ENCODE measurements around the gene PIP5K1B. TPM values are rescaled to one million over a fixed set of nuclear protein-coding genes. Genes with fewer than 3 reads are reported as not detected.
A peak's percentile ranks its signal among the peaks of the same experiment; 100 is the strongest.

The PIP5K1B gene
- total and polyA plus RNA-seq, 2 of the 13 experiments (the other 11 are each of a cell fraction or from before 2014, with no cell fraction given): 15.8 to 17.5 TPM

DNA sequence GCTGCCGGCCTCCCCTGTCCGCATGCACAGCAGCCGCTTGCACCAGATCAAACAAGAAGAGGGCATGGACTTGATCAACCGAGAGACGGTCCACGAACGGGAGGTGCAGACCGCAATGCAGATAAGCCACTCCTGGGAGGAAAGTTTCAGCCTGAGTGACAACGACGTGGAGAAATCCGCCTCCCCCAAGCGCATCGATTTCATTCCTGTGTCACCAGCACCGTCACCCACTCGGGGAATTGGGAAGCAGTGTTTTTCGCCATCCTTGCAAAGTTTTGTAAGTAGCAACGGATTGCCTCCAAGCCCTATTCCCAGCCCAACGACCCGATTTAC is 75.3 kb downstream of the PIP5K1B start (continued):
- TF ChIP-seq ZNF276 (CRISPR knock-in tag; IDR thresholded peaks at IDR 0.05; ENCODE audit: low read depth) (0 out of 2 replicates have a peak, but pooled peaks have one; percentile 17), SAP130 (CRISPR knock-in tag; IDR thresholded peaks at IDR 0.05; ENCODE audit: low read depth) (0 out of 2 replicates have a peak, but pooled peaks have one; percentile 4), DR1 (CRISPR knock-in tag; IDR thresholded peaks at IDR 0.05) (peak; percentile 42; the same call in 1 of the 2 replicates), KDM5B (CRISPR knock-in tag; IDR thresholded peaks at IDR 0.05; ENCODE audit: borderline replicate concordance) (peak; percentile 82), ZNF780A (CRISPR knock-in tag; IDR thresholded peaks at IDR 0.05) (peak; percentile 24; the same call in 1 of the 2 replicates), GMEB2 (CRISPR knock-in tag; IDR thresholded peaks at IDR 0.05; ENCODE audit: low read depth) (no peak), PHF8 (CRISPR knock-in tag; IDR thresholded peaks at IDR 0.05) (peak; percentile 3; the same call in 1 of the 2 replicates), THAP9 (CRISPR knock-in tag; IDR thresholded peaks at IDR 0.05; ENCODE audit: borderline replicate concordance) (peak; percentile 11; the same call in 1 of the 2 replicates), FOXO4 (CRISPR knock-in tag; conservative IDR thresholded peaks at IDR 0.05) (no peak), ZNF501 (CRISPR knock-in tag; IDR thresholded peaks at IDR 0.05) (peak; percentile 61; the same call in 1 of the 2 replicates), SNAI1 (CRISPR knock-in tag; IDR thresholded peaks at IDR 0.05; ENCODE audit: borderline replicate concordance) (peak; percentile 77; the same call in 1 of the 2 replicates), NPAS2 (CRISPR knock-in tag; IDR thresholded peaks at IDR 0.05; ENCODE audit: borderline replicate concordance) (no peak), ATF7-NPFF (CRISPR knock-in tag; IDR thresholded peaks at IDR 0.05; ENCODE audit: low read depth) (0 out of 2 replicates have a peak, but pooled peaks have one; percentile 10), FOXA1 (IDR thresholded peaks at IDR 0.05) (no peak), FOXA1 (CRISPR knock-in tag; IDR thresholded peaks at IDR 0.05) (peak; percentile 28; the same call in 1 of the 2 replicates), SALL2 (CRISPR knock-in tag; IDR thresholded peaks at IDR 0.05) (peak; percentile 27; the same call in 1 of the 2 replicates)
- TF ChIP-seq, protein P1, sequence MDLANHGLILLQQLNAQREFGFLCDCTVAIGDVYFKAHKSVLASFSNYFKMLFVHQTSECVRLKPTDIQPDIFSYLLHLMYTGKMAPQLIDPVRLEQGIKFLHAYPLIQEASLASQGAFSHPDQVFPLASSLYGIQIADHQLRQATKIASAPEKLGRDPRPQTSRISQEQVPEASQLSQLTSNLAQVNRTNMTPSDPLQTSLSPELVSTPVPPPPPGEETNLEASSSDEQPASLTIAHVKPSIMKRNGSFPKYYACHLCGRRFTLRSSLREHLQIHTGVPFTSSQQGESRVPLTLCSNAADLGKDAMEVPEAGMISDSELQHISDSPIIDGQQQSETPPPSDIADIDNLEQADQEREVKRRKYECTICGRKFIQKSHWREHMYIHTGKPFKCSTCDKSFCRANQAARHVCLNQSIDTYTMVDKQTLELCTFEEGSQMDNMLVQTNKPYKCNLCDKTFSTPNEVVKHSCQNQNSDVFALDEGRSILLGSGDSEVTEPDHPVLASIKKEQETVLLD (CRISPR knock-in tag; IDR thresholded peaks at IDR 0.05; ENCODE audit: low read depth): 0 out of 2 replicates have a peak, but pooled peaks have one; percentile 37
- TF ChIP-seq, protein P2, sequence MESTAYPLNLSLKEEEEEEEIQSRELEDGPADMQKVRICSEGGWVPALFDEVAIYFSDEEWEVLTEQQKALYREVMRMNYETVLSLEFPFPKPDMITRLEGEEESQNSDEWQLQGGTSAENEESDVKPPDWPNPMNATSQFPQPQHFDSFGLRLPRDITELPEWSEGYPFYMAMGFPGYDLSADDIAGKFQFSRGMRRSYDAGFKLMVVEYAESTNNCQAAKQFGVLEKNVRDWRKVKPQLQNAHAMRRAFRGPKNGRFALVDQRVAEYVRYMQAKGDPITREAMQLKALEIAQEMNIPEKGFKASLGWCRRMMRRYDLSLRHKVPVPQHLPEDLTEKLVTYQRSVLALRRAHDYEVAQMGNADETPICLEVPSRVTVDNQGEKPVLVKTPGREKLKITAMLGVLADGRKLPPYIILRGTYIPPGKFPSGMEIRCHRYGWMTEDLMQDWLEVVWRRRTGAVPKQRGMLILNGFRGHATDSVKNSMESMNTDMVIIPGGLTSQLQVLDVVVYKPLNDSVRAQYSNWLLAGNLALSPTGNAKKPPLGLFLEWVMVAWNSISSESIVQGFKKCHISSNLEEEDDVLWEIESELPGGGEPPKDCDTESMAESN (CRISPR knock-in tag; conservative IDR thresholded peaks at IDR 0.05): peak; percentile 8; the same call in 1 of the 2 replicates
